Cerebellar cortex (tissue), 1 donor: ENCODE data around the gene DAB2IP.

Source experiments
- DNase-seq: peaks from one replicate; pipeline ENCODE4 v3.0.0-alpha.2; 2015; ENCODE audit warnings: low spot score

Gene DAB2IP

DNA sequence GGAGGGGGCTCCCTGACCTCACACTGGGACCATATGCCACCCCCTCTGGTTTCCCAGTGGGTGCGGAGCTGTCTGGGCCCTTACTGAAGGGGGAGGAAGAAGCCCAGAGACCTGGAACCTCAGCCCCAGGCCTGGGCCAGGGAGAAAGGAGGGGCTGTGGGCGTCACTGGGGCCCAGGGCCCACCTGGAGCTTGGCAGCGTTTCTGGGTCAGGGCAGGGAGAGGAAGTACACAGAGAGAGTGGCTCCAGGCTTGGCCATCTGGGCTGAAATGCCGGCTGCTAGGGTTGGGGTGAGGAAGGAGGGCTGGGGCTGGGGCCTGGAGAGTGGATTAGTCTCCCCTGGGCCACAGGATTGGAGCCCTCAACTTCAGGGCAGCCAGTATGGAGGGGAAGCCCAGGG lies 6.4 kb upstream of the DAB2IP start:
- peak; percentile 98 for DNase-seq

DNA sequence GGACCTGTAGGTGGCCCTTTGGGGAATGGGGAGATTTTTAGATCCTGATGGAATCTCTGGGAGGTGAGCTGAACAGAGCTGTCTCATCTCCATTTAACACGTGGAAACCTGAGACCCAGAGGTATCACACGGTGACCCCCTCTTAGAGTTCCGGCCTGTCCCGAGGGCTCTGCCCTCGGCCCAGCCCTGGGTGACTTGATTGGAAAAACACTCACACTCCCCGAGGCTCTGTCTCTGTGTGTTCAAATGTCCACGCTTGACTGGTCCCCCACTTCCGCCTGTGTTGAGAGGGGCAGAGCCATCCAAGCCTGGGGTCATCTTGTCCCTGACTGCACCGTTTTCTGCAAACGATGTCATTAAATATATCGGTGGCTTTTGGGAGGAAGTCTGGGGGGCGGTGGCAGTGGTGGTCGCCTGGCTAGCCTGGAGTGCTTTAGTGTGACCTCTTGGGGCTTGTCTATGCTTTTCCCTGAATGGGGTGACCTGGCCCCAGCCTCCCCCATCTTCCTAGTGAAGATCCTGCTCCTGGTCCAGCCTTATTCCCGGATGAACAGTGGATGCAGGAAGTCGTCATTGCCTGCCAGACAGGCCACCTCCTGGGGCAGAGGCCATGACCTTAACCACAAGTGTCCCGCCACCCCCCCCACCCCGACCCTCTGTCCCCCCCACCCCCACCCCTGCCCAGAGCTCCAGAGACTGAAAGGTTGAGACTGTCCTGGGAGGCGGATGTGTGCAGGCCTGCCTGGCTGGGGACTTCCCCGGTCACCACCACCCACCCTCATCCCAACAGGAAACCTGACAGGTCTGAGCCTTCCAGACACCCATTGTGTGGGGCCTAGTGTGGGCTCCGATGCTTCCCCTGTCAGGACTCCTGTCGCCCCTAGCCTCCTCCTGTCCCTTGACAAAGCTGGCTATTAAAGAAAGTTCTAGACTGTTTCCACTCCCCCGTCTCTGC lies 5.3 kb upstream of the DAB2IP start:
- DNase-seq = no peak

DNA sequence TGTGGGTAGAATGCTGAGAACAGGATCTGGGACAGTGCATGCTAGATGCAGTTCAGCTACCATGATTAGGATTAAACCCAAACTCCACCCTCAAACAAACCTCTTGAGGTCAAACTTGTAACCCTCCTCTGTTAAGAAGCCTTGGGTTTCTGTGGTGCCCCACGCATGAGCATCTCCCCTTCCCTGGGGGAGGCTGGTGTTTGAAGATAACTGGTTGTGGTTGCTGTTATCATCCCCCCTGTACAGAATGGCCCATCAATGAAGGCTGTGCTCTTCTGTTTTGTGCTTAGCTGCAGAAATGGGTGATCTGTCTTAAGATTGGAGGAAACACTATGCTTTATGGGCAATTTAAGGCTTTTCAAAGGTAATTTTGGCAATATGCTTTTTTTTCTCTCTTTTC lies 4.4 kb upstream of the DAB2IP start:
- no peak for DNase-seq

DNA sequence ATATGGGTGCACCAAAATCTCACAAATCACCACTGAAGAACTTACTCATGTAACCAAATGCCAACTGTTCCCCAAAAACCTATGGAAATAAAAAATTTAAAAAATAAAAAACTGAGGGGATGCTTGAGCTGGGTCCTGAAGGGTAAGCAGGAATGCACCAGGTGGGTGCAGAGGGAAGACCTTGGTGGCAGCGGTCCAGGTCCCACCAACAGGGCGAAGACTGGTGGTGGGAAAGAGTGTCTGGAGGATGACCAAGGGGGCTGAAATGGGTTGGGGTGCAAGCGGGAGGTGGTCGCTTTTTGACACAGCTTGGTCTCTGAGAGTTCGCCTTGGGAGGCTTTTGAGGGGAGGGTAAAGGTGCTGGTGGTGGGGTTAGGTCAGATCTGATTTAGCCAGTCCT lies 3.3 kb upstream of the DAB2IP start:
- no peak for DNase-seq

DNA sequence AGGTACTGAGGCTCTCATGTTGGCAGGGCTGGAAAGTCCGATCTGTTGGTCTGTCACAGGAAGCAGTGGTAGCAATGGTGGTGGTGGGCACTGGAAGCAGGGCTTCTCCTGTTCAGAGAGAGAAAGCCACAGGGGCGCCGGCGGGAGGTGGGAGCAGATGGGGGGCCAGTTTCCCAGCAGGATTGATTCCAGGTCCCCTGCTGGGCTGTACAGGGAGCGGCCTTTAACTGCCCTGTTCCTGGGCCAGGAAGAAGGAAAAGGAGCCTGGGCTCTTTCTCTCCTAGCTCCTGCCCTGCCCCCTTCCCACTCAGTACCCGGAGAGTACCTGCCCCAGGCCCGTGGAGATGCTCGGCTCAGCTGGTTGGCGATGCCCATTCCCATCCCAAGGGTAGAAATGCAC lies 2.6 kb upstream of the DAB2IP start:
- no peak for DNase-seq

DNA sequence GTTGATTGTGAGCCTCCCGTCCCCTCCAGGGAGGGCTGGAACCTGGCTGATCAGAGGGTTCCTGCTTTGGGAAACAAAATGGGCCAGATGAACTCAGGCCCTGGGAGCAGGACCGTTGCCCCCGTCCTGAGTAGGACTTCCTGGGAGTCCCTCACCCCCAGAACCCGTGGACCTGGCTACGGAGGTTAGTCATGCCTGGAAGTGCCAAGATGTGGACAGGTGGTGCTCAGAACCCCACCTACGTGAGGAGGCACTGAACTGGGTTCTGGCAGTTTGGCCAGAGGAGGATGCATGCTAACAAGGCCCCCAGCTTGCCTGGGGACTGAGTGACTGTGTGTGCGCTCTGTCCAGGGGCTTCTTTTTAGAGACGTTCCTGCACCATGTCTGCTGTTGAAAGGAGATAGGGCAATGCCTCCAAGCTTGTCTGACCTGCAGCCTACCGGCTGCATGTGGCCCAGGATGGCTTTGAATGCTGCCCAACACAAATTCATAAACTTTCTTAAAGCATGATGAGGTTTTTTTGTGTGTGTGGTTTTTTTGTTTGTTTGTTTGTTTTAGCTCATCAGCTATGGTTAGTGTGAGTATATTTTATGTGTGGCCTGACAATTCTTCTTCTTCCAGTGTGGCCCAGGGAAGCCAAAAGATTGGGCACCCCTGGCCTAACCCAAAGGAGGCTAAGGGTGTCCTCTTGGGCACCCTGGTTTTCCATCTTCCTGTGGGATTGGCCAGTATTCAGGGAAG lies 1.8 kb upstream of the DAB2IP start:
- no peak for DNase-seq

DNA sequence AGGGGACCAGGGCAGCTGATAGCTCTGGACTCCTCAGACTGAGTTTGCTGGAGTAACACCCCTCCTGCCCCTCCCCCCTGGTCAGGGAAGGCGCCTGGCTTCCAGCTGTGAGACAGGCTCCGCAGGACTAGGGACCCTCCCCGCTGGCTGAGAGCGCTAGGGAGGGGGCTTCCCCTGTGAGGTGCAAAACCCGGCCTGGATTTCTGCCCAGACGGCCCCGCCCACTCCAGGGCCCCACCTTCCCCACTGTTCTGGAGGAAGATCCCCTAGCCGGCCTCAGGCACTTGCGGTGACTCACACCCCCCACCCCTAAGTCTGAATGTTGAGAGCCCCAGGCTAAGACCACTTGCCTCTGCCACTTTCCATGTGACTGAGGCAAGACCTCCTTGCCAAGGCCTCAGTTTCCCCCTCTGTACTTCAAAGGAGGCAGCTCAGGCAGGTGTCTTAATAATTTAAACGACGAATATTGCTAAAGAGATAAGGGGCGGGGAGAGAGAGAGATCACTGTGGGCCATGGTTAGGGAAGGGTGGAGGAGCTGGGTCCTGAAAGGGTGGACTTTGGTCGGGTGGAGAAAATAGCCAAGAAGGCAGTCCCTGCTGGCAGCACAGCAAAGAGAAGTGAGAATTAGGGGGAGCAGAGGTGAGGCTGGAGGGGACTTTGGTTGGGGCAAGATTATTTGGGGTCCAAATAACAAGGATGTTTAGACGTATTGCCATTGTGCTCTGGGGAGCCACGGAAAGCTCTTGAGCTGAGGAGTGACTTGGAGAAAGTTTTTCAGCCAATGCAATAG lies 1.0 kb upstream of the DAB2IP start:
- peak; percentile 72 for DNase-seq

DNA sequence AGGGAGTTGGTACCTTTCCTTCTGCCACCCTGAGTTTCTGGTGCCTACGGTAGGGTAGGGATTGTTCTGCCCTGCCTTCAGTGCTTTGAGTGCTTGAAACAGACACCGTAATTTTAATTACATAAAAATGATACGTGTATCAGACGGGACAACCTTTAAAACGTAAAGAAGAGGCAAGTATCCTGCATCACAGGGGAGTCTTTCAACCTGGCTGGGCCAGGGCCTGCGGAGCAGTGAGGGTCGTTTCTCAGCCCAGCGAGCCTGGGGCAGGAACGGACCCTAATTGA lies 483 bp upstream of the DAB2IP start:
- DNase-seq = no peak

DNA sequence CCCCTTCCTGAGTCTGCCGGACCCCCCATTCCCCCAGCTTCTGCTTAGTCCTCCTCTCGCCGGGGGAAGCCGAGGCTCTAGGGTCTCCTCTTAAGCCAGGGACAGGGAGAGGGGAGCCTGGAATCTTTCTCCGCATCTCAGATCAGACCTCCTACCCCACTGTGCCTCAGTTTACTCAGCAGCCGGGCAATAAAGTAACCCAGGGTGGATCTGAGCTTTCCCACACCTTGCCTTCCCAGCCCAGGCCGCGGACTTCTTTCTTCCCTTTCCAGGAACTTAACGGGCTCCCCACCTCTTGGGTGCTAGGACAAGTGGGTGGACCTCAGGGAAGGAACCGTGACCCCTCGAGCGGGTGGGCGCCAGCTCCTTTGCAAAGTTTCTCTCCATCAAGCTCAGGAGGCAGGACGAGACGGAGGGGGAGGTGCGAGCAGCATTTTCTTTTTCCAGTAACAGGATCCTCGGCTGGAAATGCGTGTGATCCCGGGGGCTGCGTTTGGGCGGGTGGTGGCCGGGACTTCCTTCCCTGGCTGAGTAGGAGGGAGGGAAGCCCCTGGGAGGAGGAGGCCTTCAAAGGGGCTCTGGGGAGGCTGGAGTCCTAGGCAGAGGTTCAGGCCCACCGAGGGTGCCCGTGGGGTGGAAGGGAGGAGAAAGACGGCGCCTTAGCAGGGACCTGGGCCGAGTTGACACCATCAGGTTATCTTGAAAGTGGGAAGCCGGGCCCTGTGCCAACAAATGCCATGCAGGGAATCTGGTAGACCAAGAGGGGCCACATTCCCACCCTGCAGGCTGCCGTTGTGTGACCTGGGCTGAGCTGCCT lies 795 bp downstream of the DAB2IP start:
- no peak for DNase-seq

DNA sequence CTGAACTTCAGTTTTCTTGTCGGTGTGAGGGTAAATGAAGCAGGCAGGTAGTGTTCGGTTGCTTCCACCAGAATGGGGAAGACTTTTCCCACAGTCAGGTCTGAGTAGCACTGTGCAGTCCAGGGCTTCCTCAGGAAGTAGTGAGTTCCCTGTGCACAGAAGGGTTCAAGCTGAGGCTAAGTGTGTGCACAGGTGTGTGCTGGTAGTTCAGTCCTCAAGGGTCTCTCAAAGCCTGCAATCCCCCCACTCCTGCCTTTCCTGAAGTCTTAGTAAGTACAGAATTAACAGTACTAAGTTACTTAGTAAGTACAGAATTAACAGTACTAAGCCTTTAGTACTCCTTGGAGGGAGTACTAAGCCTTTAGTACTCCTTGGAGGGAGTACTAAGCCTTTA lies 1.4 kb downstream of the DAB2IP start:
- no peak for DNase-seq

DNA sequence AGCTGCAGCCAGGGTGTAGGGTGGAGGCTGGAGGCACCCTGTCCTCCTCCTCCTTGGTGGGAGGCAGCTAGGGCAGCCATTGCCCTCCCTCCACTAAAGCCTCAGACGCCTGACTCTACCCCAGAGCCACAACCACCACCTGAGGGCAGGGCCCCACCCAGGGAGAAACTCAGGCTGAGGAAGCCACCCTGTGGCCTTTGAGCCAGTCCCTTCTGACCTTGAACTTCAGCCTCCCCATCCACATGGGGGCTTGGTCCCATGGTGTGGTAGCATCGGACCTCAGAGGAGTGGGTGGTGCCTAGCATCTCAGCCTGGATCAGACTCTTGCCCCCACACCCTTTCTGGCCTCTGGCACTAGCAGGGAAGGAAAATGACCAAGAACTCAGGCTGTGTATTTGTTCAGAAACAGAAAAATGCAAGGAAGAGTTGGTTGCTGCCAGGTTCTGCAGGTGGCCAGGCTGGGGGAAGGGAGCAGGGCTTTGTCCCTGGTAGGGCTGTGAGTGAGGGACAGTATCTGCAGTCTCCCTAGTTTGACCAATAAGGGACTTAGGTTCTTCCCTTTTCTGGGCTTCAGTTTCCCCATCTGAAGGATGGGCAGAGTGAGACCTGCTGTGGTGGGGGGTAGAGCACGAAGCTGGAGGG lies 3.2 kb downstream of the DAB2IP start:
- peak; percentile 74 for DNase-seq

DNA sequence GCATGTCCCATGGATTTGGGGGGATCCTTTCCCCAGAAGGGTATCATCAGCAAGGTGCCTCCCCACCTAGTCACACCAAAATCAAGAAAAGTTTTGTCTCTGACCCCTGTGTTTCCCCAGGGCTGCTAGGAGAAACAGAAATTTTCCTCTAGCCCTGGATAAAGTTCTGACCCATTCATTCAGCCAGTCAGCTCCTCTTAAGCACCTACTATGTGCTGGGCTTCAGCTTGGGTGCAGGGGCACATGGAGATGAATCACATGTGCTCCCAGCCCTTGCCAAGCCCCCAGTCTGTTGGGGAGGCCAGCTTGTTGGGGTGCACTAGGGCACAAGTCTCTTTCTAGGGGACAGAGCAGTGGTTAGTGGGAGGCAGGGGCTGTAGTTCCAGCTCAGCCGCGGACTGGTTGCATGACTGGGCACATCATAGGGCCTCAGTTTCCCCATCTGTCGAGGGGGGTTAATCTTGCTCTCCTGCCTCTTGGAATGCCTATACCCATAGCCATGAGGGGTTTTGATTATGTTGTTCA lies 3.9 kb downstream of the DAB2IP start:
- DNase-seq = no peak

DNA sequence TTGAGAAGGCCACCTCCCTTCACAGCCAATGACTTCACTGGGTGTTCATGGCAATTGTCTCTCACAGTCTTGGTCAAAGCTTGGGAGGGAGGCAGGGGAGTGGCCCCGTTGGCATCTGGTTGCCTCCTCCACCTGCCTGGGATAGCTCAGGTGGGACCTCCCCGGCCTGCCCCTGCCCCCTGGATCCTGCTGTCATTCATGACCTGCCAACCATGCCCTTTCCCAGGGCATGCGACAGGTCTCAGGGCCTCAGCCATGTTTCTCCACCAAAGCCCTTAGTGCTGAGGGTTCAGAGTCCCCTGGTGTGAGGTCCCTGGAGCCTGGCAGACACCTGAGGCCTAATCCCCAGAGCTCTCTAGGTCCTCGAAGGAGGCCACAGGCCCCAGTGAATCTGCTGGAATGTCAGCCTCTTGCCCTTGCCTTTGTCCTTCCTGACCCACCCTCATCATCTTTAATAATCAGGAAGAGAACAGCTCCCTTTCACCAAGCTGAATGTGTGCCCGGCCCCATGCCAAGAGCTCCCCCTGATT lies 5.6 kb downstream of the DAB2IP start:
- DNase-seq = no peak

DNA sequence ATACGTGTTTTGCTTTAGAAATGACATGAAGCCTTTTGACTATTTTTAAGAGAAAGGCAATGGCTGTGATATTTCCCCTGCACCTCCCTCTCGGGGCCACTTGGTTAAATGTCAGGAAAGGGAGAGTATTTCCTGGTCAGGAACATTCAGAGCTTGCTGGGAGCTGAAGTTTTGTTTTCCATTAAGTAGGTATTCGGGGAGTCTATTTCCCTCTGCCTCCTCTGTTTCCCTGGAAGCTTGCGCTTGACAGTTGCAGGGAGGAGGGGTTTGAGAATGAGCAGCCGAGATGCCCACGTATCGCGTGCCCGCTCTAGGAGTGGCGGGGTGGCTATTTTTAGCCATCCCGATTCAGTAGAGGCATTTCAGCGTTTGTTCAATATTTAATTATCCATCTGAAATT lies 6.7 kb downstream of the DAB2IP start:
- peak; percentile 75 for DNase-seq

DNA sequence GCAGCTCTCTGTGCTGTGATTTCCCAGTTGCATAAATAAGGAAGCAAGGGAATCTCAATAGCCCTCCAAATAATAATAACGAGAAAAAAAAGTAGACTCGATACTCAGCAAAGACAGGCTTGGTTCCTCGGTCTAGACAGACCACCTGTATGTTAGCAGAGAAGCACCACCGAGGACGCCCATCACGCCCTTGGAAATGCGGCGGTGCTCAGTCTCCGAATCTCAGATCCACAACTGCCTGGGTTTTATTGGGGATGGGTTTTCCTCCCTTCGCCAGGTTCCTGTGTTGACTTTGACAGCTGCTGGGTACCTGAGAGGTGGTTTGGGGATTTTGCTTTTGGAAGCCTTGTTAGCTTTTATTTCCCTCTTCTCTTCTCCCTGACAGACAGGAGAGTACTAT lies 7.2 kb downstream of the DAB2IP start:
- no peak for DNase-seq

DNA sequence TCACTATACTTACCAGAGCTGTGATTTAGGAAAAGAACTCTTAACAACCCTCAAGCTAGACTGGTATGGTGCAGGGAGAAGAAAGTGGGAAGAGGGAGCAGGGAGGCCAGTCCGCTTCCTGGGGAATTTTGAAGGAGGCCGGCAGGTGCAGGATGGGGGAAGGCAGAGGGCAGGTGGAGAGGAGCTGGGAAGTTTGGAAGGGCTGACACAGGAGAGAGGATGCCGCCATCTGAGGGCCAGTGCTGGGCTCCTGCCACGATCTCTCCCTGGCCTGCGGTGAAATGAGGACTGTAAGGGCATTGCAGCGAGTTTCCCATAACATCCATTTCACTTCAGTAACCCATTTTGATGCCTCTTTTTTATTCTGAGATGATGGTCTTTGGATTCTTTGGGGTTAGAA lies 8.9 kb downstream of the DAB2IP start:
- DNase-seq = no peak

DNA sequence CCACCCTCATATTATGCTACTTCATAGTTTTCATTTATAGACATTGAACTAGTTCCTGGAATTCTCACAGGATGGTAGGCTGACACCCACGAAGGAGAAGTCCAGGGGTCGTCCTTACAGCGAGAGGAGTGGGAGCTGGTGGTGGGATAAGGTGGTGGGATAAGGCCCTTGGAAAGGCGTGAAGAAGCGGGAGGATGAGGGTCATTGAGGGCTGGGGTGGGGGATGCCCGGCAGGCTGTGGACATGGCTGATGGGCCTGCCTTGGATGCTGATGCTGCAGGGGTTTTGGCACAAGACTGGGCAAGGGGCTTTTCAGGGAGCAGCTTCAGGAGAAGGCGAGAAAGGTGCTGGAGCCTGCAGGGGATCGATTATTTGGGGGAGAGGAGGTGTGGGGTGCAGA lies 9.4 kb downstream of the DAB2IP start:
- no peak for DNase-seq

DNA sequence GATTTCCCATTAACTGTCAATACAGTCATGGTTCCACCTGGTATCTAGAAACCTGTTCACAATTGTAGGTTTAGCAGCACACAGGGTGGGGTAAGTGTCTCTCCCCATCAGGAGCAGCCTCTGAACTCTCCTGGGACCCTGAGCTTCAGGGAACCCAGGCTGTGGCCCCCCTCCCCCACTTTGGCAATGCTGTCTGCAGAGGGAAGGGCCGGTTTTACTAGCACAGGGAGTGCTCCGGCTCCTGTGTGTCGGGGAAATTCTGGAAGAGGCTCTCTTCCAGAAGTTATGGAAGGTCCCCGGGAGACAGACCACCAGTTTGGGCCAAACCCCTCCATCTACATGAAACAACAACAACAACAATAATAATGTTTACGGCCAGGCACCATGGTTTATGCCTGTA lies 9.9 kb downstream of the DAB2IP start:
- DNase-seq = no peak

DNA sequence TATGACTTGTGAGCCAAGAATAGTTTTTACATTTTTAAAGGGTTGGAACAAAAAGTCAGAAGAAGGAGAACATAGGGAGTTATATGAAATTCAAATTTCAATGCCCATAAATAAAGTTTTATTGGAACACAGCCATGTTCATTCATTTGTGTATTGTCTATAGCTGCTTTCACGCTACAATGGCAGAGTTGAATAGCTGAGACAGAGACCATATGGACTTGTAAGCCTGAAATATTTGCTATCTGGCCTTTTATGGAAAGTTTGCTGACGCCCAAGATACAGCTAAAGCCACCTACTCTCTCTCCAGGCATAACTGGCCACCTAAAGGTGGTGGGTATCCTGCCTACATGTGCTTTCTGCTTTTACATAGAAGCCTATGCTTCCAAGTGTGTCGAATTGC lies 10.9 kb downstream of the DAB2IP start:
- DNase-seq = no peak

DNA sequence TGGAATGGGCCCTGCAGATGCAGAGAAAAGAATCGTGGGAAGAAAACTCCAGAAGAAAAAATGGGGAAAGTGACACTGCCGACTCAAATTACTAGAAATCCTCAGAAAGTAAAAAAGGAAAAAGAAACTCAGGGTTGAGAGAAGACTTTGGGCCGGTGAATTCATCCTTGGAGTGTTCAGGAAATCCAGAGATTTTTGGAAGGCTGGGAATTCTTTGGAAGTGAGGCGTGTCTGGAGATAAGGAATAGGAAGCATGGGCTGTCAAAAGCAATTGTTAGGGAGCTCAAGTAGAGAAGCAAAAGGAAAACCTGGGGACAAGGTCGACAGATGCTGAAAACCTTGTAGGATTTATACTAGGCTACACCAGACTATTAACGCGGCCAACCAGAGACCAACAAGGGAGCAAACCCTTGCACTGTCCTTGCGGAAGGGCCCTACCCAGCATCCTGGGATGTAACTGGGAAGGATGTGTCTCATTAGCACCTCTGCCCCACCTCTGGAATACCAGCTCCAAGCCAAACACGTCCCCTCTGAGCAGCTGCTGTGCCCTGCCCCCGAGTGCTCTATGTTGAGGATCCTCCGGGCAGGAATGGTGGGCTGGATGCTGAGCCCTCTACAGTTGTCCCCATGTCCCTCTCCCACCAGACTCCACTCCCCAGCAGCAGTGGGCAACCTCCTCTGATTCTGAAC lies 11.6 kb downstream of the DAB2IP start:
- no peak for DNase-seq
